ENCODE measurements around the gene FAM210B.
"Not testable (repeated sequence)": the region's sequence is repeated elsewhere in the genome, so short reads cannot be mapped to it uniquely, and the experiment has no call there.

FAM210B gene

DNA sequence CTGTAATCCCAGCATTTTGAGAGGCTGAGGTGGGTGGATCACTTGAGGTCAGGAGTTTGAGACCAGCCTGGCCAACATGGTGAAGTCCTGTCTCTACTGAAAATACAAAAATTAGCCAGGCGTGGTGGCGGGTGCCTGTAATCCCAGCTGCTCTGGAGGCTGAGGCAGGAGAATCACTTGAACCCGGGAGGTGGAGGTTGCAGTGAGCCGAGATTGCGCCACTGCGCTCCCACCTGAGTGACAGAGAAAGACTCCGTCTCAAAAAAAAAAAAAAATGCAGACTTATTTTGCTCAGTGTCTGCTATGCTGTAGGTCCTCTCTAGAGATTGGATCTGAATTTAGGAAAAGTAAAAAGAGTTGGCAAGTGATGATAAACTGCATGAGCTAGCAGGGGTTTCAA is 52.5 kb downstream of the FAM210B start:
- CTCF ChIA-PET, result interaction anchor here (0.7 to 4.2 kb wide), 10 partner anchors 10 to 102 kb away, joined by 3 to 22 read pairs (median 4); no protein-coding TSS in a partner anchor
- peak overlapping the region; percentile 69 to 85 for H3K27ac ChIP-seq (ENCODE audit: insufficient read depth in 1 of 2, low read depth in 1 of 2, low read length in 2 of 2, poor library complexity in 1 of 2, severe bottlenecking in 2 of 2)
- peaks cover 6 to 62% (median 22%) of the 10 kb centered on the region in 4 experiments for H3K4me1 ChIP-seq (ENCODE audit: control extremely low read depth in 1 of 4, control insufficient read depth in 4 of 4, insufficient read depth in 4 of 4, low read length in 3 of 4)

DNA sequence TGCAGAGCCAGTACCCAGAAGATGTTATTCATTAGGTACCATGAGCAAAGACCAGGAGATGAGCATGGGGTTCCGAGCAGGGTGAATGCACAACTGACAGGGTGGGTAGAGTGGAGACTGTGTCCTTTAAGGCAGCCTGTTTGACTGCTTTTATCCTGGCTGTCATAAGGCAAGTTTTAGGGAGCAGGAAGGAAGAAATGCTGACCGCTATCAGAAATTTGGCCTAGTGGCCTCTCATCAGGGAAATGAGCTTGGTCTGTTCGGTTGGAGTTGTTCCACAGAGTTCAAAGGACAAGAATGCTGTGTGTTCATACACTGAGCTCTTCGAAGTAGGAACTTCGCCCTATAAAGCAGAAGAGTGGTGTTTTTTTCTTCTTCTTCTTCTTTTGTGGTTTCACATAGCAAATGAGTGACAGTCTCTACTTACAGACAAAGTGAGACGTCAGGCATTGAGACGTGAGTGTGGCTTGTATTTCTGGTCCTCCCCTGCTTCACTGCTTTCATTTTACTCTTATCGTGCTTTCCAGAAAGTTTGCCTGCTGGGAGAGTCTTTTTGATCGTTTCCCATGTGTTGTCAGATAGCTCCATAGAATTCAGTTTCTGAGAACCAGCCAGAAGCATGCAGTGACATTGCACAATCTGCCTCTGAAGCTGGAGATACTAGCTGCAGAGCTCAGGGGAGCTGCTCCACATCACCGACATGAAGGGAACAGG is 53.1 kb downstream of the FAM210B start, which contains the start of gene CASS4:
Gene CASS4 (plus strand): TSS at position 502 of the 714 bp plus-strand sequence. CDS start 199 bp downstream, at position 701.
- peak; percentile 83 to 95 (median 91) for DNase-seq
- Histone ChIP-seq H3K27ac (ENCODE audit: insufficient read depth in 1 of 2, low read depth in 1 of 2, low read length in 2 of 2, poor library complexity in 1 of 2, severe bottlenecking in 2 of 2) (peak within 1 kb of the TSS; percentile 69 to 85), H3K4me3 (ENCODE audit: control insufficient read depth in 1 of 7, extremely low read depth in 1 of 7, insufficient read depth in 4 of 7, low read depth in 2 of 7, low read length in 6 of 7) (peak within 1 kb of the TSS in 6 of 7 experiments; percentile 23 to 79 (median 66)), H3K27me3 (replicated peaks in 2 of 5; ENCODE audit: control insufficient read depth in 4 of 5, insufficient read depth in 5 of 5, low read length in 4 of 5) (no peaks in the 10 kb centered on the region), H3K4me1 (ENCODE audit: control extremely low read depth in 1 of 4, control insufficient read depth in 4 of 4, insufficient read depth in 4 of 4, low read length in 3 of 4) (peaks cover 8 to 69% (median 23%) of the 10 kb centered on the region in 4 experiments), H3K9me3 (ENCODE audit: control extremely low read depth in 1 of 5, control insufficient read depth in 4 of 5, insufficient read depth in 2 of 5, low read depth in 1 of 5, low read length in 4 of 5) (no peaks in the 10 kb centered on the region), H3K36me3 (ENCODE audit: control insufficient read depth in 4 of 4, insufficient read depth in 4 of 4, low read length in 3 of 4) (peaks cover 5 to 23% (median 11%) of the 10 kb centered on the region in 4 experiments)
- ChIA-PET CTCF (interaction anchor here (0.7 to 4.2 kb wide), 14 partner anchors 10 to 102 kb away, joined by 3 to 22 read pairs (median 4); no protein-coding TSS in a partner anchor), POLR2A (interaction anchor here (0.9 to 1.7 kb wide), 4 partner anchors 9 to 57 kb away, joined by 3 to 6 read pairs (median 4); partner anchors contain the start of gene AURKA)
- 0% methylated on average over 9 of the region's 10 CpGs for WGBS (ENCODE audit: insufficient coverage)

More for the DNA sequence above, 52.5 kb downstream of the FAM210B start:
- 94% methylated on average over 4 of the region's 7 CpGs for WGBS (ENCODE audit: insufficient coverage)
- POLR2A ChIA-PET, result interaction anchor here (0.9 to 1.7 kb wide), 3 partner anchors 10 to 58 kb away, joined by 3 to 6 read pairs (median 4); partner anchors contain the start of gene AURKA
- DNase-seq; H3K9me3 ChIP-seq (ENCODE audit: control extremely low read depth in 1 of 5, control insufficient read depth in 4 of 5, insufficient read depth in 2 of 5, low read depth in 1 of 5, low read length in 4 of 5); H3K27me3 ChIP-seq (replicated peaks in 2 of 5; ENCODE audit: control insufficient read depth in 4 of 5, insufficient read depth in 5 of 5, low read length in 4 of 5): not testable (repeated sequence)
- H3K36me3 ChIP-seq (ENCODE audit: control insufficient read depth in 4 of 4, insufficient read depth in 4 of 4, low read length in 3 of 4), result peaks cover 5 to 27% (median 16%) of the 10 kb centered on the region in 4 experiments
- peak overlapping the region in 5 of 7 experiments; percentile 52 to 79 (median 72) for H3K4me3 ChIP-seq (ENCODE audit: control insufficient read depth in 1 of 7, extremely low read depth in 1 of 7, insufficient read depth in 4 of 7, low read depth in 2 of 7, low read length in 6 of 7)

DNA sequence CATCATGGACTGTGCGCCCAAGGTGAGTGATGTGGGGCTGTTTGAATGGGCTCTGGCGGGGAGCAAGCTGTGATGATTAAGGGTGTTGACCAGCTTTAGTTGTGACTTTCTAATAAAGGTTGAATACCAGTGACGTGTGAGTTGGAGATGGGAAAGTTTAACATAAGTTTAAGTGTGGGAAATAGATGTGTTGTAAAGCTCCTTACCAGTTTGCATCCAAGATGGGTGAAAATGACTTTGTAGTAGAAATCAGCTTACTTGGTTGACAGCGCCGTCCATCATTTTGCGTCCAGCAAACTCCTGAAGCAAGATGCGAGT is 53.7 kb downstream of the FAM210B start:
- WGBS (ENCODE audit: insufficient coverage), result 72% methylated on average over 7 of the region's 7 CpGs
- ChIA-PET POLR2A (interaction anchor here (0.9 to 1.7 kb wide), 4 partner anchors 8 to 57 kb away, joined by 3 to 6 read pairs (median 4); partner anchors contain the start of gene AURKA), CTCF (interaction anchor here (0.7 to 4.2 kb wide), 11 partner anchors 9 to 101 kb away, joined by 3 to 22 read pairs (median 4); no protein-coding TSS in a partner anchor)
- DNase-seq, result peak in 1 of 3 donors; percentile 16
- Histone ChIP-seq H3K4me3 (ENCODE audit: control insufficient read depth in 1 of 7, extremely low read depth in 1 of 7, insufficient read depth in 4 of 7, low read depth in 2 of 7, low read length in 6 of 7) (peak overlapping the region in 6 of 7 experiments; percentile 23 to 79 (median 66)), H3K27ac (ENCODE audit: insufficient read depth in 1 of 2, low read depth in 1 of 2, low read length in 2 of 2, poor library complexity in 1 of 2, severe bottlenecking in 2 of 2) (peak overlapping the region; percentile 69 to 85), H3K36me3 (ENCODE audit: control insufficient read depth in 4 of 4, insufficient read depth in 4 of 4, low read length in 3 of 4) (peaks cover 3 to 23% (median 8%) of the 10 kb centered on the region in 4 experiments), H3K27me3 (replicated peaks in 2 of 5; ENCODE audit: control insufficient read depth in 4 of 5, insufficient read depth in 5 of 5, low read length in 4 of 5) (no peaks in the 10 kb centered on the region), H3K9me3 (ENCODE audit: control extremely low read depth in 1 of 5, control insufficient read depth in 4 of 5, insufficient read depth in 2 of 5, low read depth in 1 of 5, low read length in 4 of 5) (no peaks in the 10 kb centered on the region), H3K4me1 (ENCODE audit: control extremely low read depth in 1 of 4, control insufficient read depth in 4 of 4, insufficient read depth in 4 of 4, low read length in 3 of 4) (peaks cover 8 to 74% (median 28%) of the 10 kb centered on the region in 4 experiments)

DNA sequence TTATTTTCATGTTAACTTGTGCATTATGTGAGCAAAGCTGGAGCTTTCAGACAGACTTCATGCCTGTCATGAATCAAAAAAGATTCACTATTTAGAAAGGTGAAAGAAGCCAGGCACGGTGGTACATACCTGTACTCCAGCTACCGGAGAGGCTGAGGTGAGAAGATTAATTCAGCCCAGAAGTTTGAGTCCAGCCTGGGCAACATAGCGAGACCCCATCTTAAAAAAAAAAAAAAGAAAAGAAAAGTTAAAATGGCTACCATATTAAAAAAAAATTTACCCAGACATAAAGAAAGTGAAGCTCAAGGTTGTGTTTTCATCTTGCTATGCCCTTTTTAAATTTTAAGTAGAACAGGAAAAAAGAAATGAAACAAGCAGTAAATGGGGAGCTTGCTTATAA is 54.2 kb downstream of the FAM210B start:
- H3K27ac ChIP-seq (ENCODE audit: insufficient read depth in 1 of 2, low read depth in 1 of 2, low read length in 2 of 2, poor library complexity in 1 of 2, severe bottlenecking in 2 of 2), result peak overlapping the region in 1 of 2 experiments; percentile 85
- no peaks in the 10 kb centered on the region for H3K27me3 ChIP-seq (replicated peaks in 2 of 5; ENCODE audit: control insufficient read depth in 4 of 5, insufficient read depth in 5 of 5, low read length in 4 of 5)
- no peaks in the 10 kb centered on the region for H3K9me3 ChIP-seq (ENCODE audit: control extremely low read depth in 1 of 5, control insufficient read depth in 4 of 5, insufficient read depth in 2 of 5, low read depth in 1 of 5, low read length in 4 of 5)
- peaks cover 1 to 18% (median 3%) of the 10 kb centered on the region in 4 experiments for H3K36me3 ChIP-seq (ENCODE audit: control insufficient read depth in 4 of 4, insufficient read depth in 4 of 4, low read length in 3 of 4)
- H3K4me1 ChIP-seq (ENCODE audit: control extremely low read depth in 1 of 4, control insufficient read depth in 4 of 4, insufficient read depth in 4 of 4, low read length in 3 of 4), result peaks cover 8 to 79% (median 33%) of the 10 kb centered on the region in 4 experiments
- WGBS (ENCODE audit: insufficient coverage), result no CpG with 5 or more reads among the region's 3 CpGs
- ChIA-PET CTCF (interaction anchor here (1.0 to 2.4 kb wide), 4 partner anchors 9 to 51 kb away, joined by 3 to 15 read pairs (median 5); no protein-coding TSS in a partner anchor), POLR2A (interaction anchor here (0.9 to 1.6 kb wide), 2 partner anchors 8 to 20 kb away, joined by 3 to 4 read pairs; no protein-coding TSS in a partner anchor)
- H3K4me3 ChIP-seq (ENCODE audit: control insufficient read depth in 1 of 7, extremely low read depth in 1 of 7, insufficient read depth in 4 of 7, low read depth in 2 of 7, low read length in 6 of 7), result peak overlapping the region in 4 of 7 experiments; percentile 23 to 79 (median 72)
- DNase-seq, result no peak

DNA sequence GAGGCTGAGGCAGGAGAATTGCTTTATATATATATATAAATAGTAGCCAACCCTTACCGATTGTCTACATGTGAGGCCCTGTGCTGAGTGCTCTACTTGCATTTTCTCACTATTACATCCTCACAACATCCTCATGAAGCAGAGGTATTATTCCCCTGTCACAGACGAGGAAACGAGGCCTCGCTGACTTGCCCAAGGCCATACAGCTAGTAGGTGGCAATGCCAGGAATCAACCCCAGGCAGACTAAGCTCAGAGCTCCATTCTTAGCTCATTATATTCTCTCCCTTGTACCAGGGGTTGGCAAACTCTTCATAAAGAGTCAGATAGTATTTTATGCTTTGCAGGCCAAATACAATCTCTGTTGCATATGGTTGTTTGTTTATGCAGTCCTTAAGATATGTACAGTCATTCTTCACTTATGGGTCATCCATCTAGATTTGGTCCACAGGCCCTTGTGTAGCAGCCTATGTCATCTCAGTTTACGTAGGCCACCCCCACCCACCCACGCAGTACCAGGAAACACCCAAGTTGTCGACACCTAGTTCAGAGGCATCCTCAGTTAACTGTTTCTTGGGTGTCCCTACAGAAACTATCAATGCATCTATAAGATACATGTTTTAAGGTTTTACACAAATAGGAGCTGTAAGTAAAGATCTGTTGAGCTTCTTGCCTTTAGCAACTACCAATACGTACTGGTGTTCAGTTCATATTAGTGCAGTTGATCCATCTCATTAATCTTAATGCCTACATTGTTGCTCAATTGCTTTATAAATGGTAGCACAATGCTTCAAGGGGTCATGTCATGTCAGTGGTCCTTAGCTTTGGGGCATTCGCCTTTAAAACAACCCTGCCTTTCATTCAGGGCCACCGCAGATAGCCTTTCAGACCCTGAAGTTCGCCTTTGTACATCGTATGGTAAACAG is 56.3 kb downstream of the FAM210B start:
- Histone ChIP-seq H3K4me3 (ENCODE audit: control insufficient read depth in 1 of 7, extremely low read depth in 1 of 7, insufficient read depth in 4 of 7, low read depth in 2 of 7, low read length in 6 of 7) (no peak overlapping the region), H3K36me3 (ENCODE audit: control insufficient read depth in 4 of 4, insufficient read depth in 4 of 4, low read length in 3 of 4) (peaks cover 0 to 6% (median 0%) of the 10 kb centered on the region in 4 experiments), H3K4me1 (ENCODE audit: control extremely low read depth in 1 of 4, control insufficient read depth in 4 of 4, insufficient read depth in 4 of 4, low read length in 3 of 4) (peaks cover 17 to 89% (median 52%) of the 10 kb centered on the region in 4 experiments), H3K9me3 (ENCODE audit: control extremely low read depth in 1 of 5, control insufficient read depth in 4 of 5, insufficient read depth in 2 of 5, low read depth in 1 of 5, low read length in 4 of 5) (no peaks in the 10 kb centered on the region), H3K27me3 (replicated peaks in 2 of 5; ENCODE audit: control insufficient read depth in 4 of 5, insufficient read depth in 5 of 5, low read length in 4 of 5) (no peaks in the 10 kb centered on the region), H3K27ac (ENCODE audit: insufficient read depth in 1 of 2, low read depth in 1 of 2, low read length in 2 of 2, poor library complexity in 1 of 2, severe bottlenecking in 2 of 2) (peak overlapping the region in 1 of 2 experiments; percentile 5)
- ChIA-PET POLR2A (no interaction called here), CTCF (interaction anchor here (1.0 to 1.8 kb wide), 5 partner anchors 10 to 65 kb away, joined by 3 to 5 read pairs (median 4); no protein-coding TSS in a partner anchor)
- 100% methylated on average over 6 of the region's 12 CpGs for WGBS (ENCODE audit: insufficient coverage)
- DNase-seq, result no peak

DNA sequence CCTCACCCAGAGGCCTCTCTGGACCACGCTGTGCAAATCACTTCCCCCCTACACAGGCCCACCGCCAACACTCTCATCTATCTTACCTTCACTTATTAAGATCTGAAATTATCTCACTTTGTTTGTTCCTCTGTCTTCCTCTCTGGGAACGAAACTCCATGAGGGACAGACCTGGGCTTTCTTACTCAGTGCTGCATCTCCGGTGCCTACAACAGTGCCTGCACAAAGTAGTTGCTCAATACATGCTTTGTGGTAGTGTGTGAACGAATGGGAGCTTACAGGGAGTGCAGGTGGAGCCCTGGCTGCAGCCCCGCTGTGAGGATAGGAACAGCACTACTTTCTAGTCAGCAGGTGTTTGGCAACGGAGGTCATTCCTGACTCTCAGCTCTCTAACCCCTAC is 58.6 kb downstream of the FAM210B start:
- Histone ChIP-seq H3K27ac (ENCODE audit: insufficient read depth in 1 of 2, low read depth in 1 of 2, low read length in 2 of 2, poor library complexity in 1 of 2, severe bottlenecking in 2 of 2) (peak overlapping the region in 1 of 2 experiments; percentile 73), H3K4me1 (ENCODE audit: control extremely low read depth in 1 of 4, control insufficient read depth in 4 of 4, insufficient read depth in 4 of 4, low read length in 3 of 4) (peaks cover 23 to 92% (median 61%) of the 10 kb centered on the region in 4 experiments), H3K4me3 (ENCODE audit: control insufficient read depth in 1 of 7, extremely low read depth in 1 of 7, insufficient read depth in 4 of 7, low read depth in 2 of 7, low read length in 6 of 7) (no peak overlapping the region), H3K36me3 (ENCODE audit: control insufficient read depth in 4 of 4, insufficient read depth in 4 of 4, low read length in 3 of 4) (peaks cover 0 to 9% (median 0%) of the 10 kb centered on the region in 4 experiments), H3K27me3 (replicated peaks in 2 of 5; ENCODE audit: control insufficient read depth in 4 of 5, insufficient read depth in 5 of 5, low read length in 4 of 5) (no peaks in the 10 kb centered on the region), H3K9me3 (ENCODE audit: control extremely low read depth in 1 of 5, control insufficient read depth in 4 of 5, insufficient read depth in 2 of 5, low read depth in 1 of 5, low read length in 4 of 5) (no peaks in the 10 kb centered on the region)
- ChIA-PET CTCF (interaction anchor here (1.2 to 4.1 kb wide), 6 partner anchors 9 to 21 kb away, joined by 3 to 18 read pairs (median 4); no protein-coding TSS in a partner anchor), POLR2A (interaction anchor here (1.3 kb wide), 1 partner anchor 51 kb away, joined by 5 read pairs; the partner anchor contains the start of gene RTF2)
- 79% methylated on average over 6 of the region's 7 CpGs for WGBS (ENCODE audit: insufficient coverage)
- no peak for DNase-seq

All from common myeloid progenitor, CD34-positive (primary cell).